ENCODE measurements around the gene SIGLEC5.

DNA sequence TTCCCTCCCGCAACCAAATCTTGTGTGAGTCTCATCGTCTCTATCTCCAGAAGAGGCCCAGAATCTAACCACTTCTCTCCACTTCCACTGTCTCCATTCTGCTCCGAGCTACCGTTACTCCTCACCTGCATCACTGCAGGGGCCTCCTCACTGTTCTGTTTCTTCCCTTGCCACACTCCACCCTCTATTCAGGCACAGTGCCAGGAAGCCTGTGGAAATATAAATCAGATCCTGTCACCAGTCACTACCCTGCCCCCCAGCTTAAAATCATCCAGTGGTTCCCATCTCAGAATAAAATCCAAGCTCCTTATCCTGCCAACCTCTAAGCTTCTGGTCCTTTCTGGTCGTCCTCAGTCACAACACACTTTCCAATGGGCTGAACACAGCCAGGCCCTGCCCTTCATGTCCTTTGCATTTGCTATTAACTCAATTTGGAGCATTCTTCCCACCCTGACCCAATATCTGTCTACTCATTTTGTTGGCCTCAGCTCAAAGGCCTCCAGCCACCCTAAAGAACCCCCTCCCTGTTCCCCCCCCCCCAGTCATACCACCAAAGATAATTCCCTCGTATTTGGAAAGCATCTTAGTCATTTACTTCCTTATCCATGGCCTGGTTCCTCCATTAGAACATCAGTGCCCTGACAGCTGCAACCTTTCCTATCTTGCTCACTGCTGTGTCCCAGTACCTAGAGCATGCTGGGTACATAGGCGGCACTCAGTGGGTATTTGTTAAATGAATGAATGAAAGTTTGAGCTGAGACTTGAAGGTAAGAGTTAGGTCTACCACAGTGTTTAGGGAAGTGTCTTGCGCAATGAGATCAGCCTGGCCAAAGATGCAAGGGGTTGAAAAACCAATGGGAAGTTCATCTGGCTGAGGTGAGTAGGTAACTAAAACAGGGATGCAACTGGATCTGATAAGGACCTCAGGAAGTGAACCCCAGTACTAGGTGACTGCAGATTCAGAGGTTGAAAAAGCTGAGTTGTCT is 34.7 kb downstream of the SIGLEC5 start:
- TF ChIP-seq, protein P1, sequence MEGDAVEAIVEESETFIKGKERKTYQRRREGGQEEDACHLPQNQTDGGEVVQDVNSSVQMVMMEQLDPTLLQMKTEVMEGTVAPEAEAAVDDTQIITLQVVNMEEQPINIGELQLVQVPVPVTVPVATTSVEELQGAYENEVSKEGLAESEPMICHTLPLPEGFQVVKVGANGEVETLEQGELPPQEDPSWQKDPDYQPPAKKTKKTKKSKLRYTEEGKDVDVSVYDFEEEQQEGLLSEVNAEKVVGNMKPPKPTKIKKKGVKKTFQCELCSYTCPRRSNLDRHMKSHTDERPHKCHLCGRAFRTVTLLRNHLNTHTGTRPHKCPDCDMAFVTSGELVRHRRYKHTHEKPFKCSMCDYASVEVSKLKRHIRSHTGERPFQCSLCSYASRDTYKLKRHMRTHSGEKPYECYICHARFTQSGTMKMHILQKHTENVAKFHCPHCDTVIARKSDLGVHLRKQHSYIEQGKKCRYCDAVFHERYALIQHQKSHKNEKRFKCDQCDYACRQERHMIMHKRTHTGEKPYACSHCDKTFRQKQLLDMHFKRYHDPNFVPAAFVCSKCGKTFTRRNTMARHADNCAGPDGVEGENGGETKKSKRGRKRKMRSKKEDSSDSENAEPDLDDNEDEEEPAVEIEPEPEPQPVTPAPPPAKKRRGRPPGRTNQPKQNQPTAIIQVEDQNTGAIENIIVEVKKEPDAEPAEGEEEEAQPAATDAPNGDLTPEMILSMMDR (conservative IDR thresholded peaks at IDR 0.05; ENCODE audit: low read depth, low read length) = no peak
- TF ChIP-seq NFE2L2 (IDR thresholded peaks at IDR 0.05; ENCODE audit: low read depth, low read length) = no peak
- TF ChIP-seq MAFK (IDR thresholded peaks at IDR 0.05; ENCODE audit: low read depth, low read length) = no peak
